Hindlimb muscle (tissue), 1 donor: Measurements from ENCODE around the gene CELF4. TPM values are rescaled to one million over a fixed set of nuclear protein-coding genes. Genes with fewer than 3 reads are reported as not detected.
A peak's percentile ranks its signal among the peaks of the same experiment; 100 is the strongest.

Experiments used
- DNase-seq: peaks from one replicate; pipeline ENCODE4 v3.0.0-alpha.2; 2013
- polyA plus RNA-seq: library from polyadenylated mRNA; unstranded; fragments of 120-200 nt; gene quantifications from one replicate; pipeline ENCODE4 v1.2.1, GENCODE V29; 2013; ENCODE audit not compliant: insufficient read length

The CELF4 gene
- polyA plus RNA-seq, 1 donor: 0.84 TPM

DNA sequence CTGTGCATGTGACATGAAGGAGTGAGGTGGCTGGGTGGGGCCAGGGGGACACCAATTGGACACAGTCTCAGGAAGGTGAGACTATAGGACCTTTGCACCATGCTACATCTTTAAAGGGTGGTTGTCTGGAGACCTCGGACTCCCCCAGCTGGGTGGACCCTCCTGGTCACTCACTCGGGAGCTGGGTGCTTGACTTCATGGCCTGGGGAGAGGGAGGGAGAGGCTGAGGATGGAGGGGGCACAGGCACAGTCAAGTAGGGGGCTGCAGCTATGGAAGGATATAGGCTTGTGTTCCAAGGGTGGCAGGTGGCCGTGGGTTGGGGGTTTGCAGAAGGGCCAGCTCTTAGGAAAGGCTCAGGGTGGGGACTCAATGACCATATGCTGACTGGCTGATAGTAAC lies 7.1 kb upstream of the CELF4 start:
- DNase-seq: no peak

DNA sequence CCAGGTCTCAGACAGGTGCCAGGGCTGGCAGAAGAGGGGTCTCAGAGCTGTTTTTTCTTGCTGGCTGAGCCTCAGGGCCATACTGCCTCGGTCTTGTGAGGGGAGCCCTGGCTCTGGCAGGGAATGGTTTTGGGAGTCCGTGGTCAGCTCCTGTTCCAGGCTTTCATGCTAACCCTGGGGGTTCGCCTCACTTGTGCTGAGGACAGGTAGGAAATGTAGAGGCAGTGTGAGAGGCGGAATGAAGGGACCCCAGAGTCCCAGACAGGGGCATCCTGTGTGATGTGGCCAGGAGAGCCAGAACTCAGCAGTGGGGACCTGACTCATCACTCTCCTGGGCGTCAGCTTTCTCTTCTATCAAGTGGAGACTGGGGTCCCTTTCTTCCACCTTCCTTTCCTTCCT lies 5.7 kb upstream of the CELF4 start:
- DNase-seq: no peak

DNA sequence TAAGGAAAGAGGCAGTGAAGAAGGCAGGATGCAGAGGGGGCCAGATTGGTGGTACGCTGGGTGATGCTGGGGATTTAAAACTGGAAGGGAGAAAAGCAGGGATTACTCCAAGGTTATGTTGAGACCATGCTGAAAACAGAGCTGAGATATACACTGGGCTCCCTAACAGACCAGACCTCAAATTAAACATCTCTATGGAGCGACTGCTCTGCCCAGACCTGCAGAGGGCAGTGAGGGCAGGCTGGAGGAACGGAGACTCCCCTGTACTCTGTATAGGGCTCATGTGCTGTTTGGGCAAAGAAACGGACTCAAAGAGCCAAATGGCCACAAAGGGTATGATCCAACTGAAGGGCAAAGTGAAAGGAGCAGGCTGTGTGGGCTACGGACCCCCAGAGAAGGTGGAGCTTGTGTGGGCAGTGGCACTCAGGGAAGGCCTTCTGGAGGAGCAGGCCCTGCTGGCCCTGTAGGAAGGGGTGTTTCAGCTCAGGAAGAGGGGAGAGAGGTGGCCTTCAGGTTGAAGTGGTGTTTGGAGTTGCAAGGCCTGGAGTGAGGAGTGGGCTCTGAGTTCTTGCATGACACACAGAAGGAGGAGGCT lies 4.8 kb upstream of the CELF4 start:
- no peak for DNase-seq

DNA sequence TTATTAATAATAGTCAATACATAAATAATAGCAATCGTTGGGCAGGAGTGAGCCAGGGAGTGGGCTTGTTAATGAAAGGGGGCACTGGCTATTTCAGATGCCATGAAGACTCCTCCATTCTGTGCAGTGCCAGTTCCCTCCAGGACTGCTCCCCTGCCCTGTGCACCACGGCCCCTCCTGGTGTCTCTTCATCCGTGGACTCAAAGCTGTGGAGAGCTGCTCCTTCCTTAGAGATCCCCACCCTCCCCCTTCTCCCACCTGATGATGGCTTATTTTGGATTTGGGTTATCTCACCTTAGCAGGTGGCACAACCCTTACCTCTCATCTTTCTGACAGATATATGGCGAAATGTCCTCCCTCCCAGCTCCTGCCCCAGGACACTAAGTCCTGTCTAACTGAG lies 3.1 kb upstream of the CELF4 start:
- DNase-seq: no peak

DNA sequence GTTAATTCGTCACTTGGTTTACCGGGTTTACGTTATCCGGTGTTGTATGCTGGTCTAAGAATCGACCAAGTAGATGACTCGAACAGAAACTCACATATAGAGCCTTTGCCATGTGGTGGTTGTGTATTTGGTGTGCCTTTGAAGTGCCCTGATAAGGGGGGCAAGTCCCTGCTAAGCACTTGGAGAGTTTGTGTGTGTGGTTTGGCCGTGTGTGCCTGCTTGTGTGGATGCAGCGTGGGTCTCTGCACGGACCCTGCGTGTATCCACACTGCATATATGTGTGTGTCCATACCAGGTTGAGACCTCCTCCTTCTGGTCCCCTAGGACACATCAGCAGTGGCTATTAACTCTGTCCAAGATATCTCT lies 2.4 kb upstream of the CELF4 start:
- no peak for DNase-seq

DNA sequence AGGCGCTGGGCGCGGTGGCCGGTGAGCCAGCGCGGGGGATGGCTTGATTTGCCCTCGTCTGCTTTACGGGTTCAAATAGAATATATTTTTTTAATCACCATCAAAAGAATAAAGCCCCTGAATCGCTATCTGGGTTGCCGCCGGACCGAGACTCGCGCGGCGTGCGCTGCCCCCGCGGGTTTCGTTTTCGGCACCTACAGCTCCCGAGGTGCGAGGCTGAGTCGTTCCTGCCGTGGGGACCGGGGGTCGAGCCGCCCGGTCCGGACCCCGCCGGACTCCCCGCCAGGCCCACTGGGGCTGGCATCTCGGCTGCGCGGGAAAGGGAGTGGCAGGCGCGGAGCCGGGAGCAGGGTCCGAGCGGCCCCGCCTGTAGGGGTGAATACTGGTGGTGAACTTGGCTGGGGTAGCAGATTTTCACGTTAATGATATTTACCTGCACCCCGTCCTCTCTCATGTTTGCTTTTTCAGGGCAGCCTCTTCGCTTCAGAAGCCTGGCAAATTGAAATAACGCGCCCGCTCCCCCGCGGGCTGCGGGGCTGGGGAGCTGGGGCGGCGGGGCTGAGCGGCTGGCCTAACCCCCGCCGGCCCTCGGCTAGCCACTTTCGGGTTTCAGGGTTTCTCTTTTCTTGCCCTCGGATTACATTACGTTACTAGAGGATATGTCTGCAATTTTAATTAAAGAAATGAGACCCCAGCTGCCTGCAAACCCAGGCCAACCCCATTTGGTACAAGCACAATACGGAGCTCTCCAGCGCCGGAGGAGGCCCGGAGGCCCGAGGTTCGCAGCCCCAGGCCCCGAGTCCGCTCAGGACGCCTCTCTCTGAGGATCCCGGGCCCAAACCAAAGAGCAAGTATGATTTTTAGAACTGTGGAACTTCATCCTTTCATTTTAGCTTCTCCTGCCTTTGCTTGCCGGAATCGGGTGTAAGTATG lies 1.7 kb upstream of the CELF4 start:
- DNase-seq: no peak

DNA sequence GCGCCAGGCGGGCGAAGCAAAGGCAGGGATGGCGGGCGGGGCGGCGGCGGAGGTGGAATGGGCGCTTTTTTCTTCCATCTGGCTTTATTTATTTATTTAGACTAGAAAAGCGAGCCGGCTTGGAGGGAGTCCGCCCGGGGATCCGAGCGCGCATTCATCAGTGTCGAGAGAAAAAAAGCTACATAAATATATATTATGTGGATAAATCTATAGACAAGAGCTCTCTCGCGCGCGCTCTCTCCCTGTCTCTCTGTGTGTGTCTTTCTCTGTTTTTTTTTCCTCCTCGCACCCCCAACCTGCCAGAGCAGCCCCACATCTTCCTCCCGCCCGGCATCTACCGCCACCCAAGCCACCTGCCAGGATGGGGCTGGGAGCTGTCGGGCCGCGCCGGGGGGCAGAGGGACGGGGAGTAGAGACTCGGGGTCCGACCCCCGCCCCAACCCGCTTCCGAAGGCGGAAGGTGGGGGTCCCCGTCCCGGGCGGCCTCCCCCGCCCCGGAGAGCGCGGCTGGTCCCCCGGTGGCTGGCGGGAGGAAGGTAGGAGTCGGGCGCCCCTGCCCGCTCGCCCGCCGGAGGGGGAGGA lies 972 bp upstream of the CELF4 start:
- no peak for DNase-seq

DNA sequence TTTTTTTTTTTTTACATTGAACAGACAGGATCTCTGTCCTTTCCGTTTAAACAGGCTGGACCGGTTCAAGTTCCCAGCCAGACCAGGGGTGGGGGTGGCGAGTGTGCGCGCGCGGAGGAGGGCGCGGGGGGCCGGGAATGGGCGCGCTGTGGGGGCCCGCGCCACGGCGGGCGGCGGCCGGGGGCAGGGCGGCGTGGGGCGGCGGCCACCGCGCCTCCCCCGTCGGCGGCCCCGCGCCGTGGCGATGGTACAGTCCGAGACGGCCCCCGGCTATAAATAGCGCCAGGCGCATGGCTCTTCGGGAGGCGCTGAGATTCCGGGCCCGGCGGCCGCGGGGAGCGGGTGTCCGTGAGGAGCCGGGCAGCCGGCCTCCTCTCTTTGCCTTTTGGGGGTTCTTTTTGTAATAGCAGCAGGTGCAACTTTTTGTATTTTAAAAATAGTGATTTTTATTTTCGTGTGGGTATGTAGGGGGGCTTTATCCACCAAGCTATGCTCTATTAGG lies 430 bp upstream of the CELF4 start:
- peak; percentile 57 for DNase-seq

DNA sequence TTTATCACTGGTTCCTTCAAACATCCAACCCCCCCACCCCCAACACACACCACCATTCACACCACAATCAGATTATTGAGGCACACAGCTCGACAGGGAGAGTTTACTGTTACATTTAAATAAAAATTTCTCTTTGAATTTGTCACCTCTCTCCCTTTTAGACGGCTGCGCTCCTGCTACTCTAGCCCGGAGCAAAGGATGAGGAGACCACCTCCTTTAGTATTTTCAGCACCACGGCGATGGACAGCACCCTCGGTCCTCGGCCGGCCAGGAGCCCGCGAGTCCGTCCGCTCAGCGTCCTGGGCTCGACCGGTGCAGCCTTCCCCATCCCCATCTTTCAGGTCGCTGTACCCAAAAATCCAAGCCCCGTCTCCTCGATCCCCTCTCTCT lies 892 bp downstream of the CELF4 start:
- DNase-seq: peak; percentile 82

DNA sequence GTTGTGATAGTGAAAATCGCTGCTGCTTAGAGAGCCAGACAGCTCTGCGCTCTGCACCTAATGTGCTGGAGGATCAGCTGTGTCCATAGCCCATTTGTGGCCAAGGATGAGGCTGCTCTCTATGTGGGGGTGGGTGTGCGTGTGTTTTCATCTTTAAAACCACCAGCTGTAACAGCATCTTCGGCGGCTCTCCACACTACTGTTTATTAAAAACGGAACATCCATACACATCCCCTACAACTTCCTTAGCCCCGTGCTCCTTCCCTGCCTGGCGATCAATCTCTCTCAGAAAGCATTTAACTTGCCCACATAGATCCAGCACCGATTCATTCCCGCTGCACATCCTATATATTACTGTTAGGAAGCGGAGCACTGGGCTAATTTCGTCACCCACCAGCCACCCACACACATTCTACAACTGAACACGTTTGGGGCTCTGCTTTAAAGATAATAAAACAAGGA lies 1.6 kb downstream of the CELF4 start:
- DNase-seq: no peak

DNA sequence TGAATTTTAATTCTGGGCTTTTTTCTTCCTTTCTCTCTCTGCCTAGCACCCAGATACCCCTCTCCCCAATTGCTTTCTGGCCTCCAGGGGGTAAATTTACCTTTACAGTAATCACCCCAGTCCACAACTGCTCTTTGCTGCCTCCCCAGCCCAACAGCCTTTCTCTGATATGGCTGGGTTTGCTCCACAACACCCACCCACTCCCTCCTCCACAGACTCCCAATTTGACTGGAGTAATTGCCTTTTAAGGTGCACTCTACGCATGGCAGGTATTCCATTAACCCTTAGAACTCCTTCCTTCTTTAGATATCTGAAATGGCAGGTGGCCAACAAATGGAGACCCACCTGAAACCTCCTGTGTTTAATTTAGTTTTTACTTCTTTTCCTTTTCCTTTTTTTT lies 3.6 kb downstream of the CELF4 start:
- DNase-seq: no peak

DNA sequence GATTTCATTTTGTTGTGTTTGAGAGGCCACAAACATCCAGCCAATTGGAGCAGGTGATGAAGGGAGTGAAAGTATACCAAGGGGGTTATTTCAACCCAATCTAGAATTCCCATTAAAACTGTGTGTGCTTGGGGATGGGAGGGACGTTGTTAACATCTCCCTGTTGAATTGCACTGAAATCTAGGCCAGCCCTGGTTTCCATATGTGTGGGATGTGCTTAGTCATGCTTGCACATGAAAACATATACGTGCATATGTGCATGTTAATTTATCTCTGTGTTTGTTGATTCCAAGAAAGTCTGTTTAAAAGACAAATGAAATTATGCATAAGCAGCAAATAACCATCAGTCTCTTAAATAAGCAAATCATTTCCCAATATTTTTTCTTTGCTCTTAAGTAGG lies 5.6 kb downstream of the CELF4 start:
- DNase-seq: no peak

DNA sequence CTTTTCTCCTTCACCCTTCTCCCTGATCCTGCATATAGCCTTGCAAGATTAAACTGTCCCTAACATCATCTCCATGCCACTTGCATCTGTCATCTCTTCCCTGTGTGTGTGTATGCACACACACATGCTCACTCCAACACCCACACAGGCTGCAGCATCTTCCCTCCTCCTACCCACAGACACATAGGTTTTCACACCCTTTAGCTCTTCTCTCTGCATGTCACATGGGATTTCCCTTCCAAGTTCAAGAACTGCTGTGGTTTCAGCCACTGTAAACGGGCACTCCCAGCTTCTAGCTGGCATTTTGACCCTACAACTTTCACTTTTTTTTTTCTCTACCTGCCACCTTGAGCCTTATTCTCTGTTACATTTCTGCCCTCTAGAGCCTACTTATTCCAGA lies 6.4 kb downstream of the CELF4 start:
- DNase-seq: no peak

DNA sequence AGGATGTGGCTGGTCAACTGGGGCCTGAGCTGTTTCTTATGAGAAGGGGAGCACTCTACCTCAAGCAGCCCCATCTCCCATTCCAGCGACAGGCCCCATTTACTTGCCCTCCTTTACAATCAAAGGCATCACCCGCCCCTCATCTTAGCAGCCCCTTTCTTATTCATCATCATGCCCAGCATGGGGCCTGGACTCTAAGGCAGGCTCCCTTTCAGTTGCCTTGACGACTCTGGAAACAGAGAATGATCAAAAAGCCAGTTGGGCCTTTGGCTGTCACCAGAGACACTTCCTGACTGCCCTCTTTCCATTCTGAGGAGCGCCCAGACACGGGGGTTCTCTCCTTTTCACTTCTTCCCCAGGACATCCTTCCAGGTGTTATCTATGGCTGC lies 11.2 kb downstream of the CELF4 start:
- no peak for DNase-seq

DNA sequence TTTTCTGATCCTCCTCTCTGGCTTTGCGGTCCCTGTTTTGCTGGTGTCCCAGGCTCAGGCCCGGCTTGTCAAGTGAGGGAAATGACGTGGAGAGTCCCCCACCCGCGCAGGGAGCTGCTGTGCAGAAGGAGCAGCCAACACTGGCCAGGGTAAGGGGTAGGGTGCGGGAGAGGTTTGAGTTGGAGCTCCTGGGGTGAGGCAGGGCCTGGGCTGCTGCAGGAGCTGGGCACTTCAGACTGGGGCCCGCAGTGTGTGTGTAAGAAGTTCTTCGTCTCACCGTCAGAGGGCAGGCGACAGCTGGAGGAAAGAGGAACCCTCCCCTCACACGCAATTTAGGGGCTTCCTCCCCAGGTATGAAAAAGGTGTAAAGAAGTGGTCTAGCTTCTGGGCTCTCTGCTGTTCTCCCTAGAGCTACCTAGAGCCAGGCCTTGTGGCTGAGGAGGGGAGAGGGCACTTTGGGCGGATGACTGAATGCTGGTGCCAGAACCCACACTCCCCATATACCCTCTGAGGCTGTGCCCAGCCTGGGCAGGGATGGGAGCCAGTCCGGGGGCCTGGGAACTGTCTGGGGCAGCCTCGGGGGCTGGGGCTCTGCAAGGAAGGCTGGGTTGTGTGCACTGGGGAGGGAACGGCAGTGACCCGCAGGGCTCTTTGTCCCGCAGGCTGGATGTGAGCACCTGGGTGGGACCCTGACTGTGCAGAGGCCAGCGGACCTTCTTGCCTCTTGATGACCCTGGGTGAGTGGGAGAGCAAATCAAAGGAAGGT lies 11.8 kb downstream of the CELF4 start:
- DNase-seq: no peak

DNA sequence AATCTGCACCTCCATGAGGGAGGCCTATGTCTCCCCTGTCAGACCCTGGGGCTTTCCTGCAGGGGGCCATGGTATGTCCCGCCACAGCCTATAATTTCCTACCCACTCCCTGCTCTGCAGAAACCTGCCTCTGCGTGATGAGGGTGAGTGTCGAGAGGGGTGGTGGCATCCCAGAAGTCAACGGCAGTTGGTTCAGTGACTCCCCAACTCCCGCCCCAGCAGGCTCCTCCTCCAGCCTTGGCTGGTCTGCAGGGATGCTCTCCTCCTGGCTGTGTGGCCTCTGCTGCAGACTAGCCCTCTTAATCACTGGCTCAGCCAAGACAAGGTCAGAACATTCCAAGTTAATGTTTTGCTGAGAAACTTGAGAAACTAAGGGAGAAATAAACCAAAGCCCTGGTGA lies 13.3 kb downstream of the CELF4 start:
- DNase-seq: no peak

DNA sequence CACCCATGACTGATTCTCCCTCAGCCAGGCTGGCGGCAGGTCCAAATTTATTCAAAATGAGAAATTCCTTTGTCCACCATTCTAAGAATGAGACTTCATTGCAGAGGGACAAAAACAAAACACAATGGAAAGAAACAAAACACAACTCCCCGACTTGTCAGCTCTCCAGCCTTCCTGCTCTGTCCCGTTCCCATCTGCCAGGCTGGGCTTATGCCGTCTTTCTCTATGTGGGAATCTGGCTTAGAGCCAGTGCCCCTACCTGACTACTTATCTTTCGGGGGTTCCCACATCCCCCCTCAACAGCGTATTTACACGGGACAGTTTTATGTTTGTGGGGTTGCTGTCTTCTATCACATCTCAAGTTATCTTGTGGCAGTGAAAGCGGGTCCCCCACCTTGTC lies 13.8 kb downstream of the CELF4 start:
- DNase-seq: no peak

DNA sequence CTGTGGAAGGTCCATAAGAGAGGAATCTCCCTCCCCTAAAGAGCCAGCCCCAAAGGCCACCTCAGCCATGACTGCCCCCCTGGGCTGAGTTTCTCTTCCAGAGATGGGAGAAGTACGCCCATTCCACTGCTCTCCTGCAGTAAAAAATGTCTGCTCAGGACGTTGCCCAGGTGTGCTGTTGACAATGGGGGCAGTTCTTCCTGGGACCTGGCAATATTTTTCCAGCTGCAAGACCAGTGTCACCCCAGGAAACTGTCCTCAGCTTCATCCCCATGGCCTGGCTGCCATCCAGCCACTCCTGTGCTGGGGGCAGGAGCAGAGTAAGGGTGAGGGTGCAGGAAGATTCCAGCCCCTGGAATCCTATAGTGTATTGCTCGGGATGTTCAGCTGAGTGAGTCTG lies 14.3 kb downstream of the CELF4 start:
- DNase-seq: no peak

DNA sequence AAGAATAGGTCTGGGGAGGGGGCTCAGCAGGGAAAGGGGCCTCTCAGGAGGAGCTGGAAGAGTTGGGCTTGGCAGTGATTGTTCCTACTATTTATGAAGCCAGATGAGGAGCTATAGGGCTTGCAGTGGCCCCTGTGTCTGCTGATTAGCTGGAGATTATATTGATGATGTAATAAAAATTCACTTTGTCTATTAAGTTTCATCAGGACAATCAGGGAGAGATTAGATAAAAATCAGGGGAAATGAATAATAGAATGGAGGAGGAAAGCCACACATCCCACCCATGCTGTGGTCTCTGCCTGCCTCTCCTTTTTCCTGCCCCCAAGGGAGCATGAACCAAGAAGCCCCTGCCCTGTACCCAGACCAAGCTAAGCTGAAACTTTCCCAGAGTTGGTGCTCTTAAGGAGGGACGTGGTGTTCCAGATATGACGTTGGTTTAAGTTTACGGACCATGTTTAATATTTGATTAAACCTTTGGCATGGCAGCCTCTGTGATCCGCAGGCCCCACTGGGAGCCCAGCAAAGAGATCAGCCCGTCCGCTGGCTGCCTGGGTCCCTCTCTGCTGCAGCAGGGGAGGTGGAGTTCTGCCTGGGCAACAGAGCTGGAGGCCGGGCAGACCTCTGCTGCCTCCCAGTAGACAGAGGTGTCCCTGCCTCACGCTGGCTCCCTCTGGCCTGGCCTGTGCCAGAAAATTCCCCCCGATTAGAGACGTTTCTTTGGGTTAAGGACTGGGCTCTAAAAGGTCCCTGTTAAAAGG lies 15.3 kb downstream of the CELF4 start:
- DNase-seq: no peak

DNA sequence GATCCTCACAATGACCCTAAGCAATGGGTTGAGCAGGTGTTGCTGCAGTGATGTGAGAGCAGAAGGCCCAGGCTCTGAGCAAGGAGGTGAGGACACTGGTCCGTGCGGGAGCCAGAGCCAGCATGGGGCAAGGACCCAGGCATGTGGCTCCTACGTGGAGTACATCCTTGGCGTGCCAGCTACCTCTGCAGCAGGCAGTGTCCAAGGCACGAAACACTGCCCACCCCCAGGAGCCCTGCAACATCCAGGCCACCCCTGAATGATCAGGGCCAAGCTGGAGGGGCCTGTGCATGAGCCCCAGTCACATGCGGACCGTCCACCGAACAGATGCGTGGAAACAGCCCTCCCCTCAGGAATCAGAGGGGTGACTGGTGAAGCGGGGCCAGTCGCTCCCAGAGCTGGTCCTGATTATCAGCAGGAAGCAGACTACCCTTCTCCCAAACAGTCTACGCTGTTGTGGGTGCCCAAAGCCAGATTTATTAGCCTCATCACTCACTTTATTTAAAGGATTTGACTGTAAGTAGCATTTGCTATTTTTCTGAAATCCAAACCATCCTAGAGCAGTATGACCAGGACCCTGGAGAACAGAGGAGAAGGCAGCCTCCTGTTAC lies 16.8 kb downstream of the CELF4 start:
- no peak for DNase-seq

DNA sequence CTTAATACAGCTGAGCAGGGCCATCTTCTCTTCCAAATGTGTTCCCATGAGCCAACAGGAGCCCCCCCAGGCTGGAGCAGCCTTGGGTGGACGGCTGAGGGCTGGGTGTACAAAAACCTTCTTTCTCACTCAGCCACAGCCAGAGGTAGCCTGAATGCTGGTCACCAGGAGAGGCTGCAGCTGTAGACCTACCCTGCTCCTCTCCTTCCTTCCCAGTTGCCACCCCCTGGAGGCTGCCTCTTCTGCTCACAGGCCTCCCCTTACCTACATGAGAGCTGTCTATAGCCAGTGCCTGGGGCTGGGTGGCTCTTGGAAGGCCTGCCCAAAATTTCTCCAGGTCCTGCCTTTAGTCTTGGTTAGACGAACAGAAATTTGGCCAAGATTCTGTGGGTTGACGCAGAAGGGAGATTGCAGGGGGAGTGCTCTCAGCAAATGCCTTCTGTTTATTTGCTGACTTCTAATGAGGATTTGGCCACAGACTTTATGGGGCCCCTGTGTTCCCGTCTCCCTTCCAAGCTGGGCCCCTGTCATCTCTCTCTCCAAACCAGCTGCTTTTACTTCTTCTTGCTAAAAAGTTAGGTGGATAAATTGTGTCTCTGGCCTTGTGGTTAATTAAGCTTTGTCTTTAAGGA lies 18.3 kb downstream of the CELF4 start:
- DNase-seq: no peak
